ENCODE results near the gene MYMK.

MYMK gene

DNA sequence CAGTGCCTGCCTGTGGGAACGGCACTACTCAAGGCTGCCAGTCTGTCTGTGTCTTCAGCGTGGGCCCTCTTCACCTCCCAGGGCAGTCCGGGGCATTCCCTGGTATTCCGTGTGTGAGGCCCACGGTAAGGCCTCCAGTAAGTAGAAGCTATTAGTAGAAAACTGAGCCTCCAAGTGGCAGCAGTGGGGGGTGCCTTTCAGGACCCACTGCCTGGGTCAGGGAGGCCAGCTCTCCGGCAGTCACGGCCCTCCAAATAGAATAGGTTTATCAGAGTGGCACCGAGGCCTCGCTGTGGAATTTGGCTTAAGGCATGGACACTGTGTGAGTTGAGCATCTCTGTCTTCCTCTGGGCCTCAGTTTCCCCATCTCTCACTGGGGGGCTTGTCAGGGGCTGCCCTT lies 32.8 kb upstream of the MYMK start:
- no peak for DNase-seq

DNA sequence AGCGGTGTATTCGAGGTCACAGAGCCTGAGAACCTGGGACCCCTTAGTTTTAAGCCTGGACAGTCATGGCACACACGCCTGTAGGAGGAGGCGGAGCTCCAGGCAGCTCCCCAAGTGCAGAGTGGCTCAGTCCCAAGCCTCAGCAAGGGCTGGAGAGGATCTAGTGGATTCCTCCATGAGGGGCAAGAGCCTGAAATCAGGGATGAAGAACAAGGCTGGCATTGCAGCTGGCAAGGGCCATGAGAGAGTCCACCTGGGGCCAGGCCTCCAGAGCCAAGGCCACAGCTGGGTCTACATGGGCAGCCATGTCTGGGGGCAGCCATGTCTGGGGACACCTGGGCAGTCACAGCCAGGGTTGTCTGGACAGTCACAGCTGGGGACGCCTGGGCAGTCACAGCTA lies 31.6 kb upstream of the MYMK start:
- DNase-seq, result no peak

DNA sequence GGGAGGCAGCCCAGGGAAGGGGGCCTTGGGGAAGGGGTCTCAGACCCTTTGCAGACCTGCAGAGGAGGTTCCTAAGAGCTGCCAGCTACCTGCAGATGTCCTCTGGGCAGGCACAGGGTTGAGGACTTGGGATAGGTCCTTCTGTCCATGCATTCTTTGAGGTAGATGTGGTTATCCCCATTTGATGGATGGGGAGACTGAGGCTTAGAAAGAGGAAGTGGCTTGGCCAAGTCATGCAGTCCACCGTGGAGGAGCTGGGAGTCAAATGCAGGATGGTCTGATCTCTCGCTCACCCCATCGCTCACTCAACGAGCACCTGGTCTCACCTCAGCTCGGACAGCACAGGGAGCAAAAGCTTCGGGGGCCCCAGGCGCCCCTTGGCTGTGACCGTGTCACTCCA lies 30.0 kb upstream of the MYMK start:
- no peak for DNase-seq

DNA sequence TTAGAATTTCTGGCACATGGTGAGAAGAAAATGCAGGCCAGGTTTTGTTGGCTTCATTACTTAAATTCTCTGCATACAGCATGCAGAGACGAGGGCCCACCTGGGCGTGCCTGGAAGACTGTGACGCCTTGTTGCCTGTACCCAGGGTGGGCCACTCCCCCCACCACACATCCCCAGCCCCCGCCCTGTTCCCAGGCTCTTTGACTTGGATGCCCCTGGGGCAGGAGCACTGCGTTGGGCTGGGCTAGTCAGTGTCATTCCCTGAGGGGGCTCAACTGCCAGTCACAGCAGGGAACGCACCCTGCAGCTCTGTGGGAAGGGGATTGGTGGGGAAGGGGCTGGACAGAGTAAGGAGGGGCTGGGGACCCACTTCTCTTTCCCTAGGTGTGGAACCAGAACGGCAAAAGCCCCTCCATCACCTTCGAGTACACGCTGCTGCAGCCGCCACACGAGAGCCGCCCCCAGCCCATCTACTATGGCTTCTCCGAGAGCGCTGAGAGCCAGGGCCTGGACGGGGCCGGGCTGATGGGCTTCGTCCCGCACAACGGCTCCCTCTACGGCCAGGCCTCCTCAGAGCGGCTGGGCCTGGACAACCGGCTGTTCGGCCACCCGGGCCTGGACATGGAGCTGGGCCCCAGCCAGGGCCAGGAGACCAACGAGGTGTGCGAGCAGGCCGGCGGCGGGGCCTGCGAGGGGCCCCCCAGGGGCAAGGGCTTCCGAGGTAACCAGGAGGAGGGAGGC lies 29.4 kb upstream of the MYMK start:
- DNase-seq, result no peak

DNA sequence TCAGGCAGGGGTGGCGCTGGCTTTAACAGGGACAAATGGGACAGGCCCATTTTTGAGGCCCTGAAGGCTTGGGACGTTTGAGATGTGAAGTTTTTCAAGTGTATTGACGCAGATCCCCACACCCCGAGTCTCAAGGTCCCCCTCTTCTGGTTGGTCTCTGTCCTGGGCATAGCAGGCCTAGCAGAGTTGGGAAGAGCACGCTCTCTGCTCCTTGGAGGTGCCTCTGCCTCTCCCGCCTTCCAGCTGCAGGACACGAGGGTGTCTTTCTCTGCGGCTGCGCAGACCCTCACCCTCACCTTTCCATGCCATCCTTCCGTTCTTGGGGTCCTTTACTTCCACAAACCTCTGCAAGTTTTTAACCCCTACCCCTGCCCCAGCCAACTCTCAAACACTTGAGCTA lies 28.4 kb upstream of the MYMK start:
- no peak for DNase-seq

DNA sequence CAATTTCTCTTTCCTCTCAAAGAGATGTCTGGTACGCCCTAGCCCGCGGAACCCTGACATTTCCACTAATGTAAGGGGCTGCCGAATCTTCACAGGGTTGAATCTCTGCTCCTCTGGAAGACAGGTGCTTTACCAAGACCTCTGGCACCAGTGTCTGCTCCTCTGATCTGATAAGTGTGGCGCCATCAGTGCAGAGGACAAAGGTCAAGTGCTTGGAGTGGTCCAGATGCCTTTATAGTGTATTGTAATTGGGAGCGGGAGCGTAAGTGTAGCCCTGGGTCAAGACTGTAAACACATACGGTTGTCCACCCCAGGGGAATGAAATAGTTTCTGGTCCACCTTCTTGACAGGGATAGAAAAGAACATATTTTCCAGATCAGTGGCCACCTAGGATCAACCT lies 27.5 kb upstream of the MYMK start:
- DNase-seq, result no peak

DNA sequence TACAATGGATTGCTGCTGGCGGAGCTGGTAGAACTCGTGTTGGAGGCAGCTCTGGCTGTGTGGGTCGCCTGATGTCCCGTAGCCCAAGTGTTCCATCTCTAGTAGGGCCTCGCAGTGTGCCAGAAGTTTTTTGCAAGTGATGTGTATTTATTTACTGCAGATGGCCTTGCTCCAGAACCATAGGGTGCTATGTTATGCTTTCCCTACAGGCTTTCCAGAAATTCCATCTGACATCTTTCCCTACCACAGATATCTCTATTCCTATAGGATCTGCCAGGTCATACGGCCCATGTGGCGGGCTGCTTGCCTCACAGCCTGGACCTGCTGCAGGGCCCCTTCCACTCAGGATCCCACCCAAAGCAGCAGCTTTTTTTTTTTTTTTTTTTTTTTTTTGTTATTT lies 26.7 kb upstream of the MYMK start:
- no peak for DNase-seq

DNA sequence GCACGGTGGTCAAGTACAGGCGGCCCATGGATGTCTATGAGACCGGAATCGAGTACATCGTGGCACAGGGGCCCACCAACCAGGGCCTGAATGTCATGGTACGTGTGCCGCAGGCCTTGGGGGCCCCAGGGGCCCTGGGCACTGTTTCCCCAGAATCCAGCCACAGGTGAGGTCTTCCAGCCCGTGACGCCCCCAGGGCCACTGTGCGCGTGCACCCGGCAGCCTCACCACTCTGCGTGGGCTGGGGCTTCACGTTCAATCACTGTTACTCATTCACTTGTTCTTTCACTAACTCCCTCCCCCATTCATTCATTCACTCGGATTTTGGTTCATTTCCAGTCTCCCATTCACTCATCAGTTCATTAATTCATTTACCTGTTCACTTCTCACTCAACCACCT lies 22.4 kb upstream of the MYMK start:
- DNase-seq, result no peak

DNA sequence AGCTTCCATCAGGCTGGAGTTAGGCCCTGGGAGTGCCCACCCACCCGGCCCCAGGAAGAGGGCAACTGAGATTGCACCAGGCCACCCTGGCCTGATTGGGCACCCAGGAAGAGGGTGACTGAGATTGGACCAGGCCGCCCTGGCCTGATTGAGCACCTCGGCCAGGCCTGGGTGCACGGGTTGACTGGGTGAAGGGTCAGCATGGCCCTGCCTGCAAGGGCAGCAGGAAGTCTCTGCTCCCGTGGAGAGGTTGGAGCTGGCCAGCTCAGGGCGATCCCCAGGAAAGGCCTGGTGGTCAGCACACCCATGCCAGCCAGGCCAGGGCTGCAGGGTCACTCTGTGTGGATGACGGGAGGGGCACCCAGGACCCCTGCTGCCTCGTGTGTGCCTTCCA lies 21.5 kb upstream of the MYMK start:
- no peak for DNase-seq

DNA sequence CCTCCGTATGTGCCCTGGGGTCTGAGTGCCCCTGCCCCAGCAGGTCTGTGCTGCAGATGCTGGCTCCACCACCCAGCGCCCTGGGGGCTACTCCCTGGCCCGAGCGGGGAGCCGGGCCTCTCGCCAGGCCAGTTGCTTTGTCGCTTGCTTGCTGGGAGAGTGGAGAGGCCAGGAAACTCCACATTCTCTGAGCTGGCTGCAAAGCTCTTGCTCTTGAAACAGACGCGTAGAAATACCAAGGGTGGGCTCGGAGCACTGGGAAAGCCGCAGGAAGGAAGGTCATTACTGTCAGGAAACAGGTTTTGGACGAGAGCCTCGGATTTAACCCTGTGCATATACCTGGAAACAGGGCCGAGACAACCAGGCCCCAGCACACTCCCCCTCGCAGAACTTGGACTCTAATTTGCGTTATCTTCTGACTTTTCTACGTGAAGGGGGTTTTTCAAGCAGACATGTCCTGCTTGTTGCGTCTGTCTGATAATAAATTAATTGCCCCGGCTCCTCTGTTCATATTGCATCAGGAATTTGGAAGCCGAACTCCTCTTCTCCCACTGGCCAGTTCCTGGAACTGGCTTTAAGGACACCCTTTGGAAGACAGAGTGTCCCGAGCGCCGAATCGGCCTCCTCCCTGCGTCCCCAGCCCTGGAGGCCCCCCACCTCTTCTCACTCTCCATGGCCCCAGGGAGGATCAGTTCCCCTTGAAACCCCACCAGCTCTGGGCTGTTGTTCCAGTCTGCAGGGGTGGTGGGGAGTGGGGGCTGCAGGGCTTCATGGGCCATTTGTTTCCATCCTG lies 20.9 kb upstream of the MYMK start:
- no peak for DNase-seq

DNA sequence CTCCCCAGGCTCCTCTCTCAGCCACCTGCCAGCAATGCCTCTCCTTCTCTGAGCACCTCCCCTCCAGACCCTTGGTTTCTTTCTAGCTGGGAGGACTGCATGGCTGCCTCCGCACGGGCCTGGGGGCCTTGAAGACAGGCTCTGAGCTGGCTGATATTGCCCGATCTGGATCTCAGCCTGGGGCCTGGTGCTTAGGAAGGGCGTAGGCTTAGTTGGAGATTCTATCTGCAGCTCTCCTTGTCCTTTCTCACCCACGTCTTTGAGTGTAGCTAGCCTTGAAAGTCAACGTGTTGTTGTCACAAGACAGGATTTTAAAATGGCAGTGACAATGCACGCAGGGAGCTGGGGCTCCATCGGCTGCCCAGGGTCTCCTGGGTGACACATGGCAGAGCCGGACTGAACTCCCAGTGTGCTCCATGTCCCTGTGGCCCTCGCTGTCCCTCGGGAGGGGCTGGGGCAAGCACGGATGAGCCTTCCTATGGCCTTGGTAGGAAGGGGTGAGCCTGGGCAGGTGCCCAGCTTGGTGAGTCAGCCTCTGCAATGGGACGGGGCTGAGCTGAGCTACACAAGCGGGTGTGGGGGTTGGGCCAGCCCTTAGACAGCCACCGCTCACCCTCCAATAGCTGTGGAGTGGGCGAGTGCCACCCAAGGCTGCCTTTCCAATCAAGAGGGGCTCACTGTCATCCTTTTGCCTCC lies 19.2 kb upstream of the MYMK start:
- DNase-seq, result no peak

DNA sequence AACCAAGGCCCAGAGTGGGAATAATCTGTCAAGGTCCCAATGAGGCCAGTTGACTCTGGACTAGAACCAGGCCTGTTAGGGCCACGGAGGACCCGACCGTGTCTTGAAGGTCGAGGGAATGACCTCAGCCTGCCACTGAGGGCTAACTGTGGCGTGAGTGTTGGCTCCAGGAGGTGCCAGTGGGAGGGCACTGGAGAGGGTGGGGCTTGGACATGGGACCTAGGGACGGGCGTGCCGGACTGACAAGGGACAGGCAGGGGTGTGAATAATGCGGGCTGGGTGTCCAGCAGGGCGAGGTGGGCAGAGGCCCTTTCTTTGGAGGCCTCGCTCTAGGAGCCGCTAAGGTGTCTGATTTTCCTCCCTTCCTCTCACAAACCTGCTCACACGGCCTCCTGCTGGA lies 17.2 kb upstream of the MYMK start:
- no peak for DNase-seq

DNA sequence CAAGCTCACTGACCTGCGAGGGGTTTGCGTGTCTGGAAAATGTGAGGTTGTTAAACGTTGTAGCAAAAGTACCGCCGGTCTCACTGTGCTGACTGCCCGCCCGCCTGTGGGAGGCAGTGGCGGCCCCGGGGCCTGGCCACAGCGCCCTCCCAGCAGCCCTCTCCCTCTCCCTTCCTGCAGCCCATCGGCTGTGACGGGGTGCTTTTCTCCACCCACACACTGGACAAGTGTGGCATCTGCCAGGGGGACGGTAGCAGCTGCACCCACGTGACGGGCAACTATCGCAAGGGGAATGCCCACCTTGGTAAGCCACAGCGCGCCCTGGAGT lies 15.9 kb upstream of the MYMK start:
- no peak for DNase-seq

DNA sequence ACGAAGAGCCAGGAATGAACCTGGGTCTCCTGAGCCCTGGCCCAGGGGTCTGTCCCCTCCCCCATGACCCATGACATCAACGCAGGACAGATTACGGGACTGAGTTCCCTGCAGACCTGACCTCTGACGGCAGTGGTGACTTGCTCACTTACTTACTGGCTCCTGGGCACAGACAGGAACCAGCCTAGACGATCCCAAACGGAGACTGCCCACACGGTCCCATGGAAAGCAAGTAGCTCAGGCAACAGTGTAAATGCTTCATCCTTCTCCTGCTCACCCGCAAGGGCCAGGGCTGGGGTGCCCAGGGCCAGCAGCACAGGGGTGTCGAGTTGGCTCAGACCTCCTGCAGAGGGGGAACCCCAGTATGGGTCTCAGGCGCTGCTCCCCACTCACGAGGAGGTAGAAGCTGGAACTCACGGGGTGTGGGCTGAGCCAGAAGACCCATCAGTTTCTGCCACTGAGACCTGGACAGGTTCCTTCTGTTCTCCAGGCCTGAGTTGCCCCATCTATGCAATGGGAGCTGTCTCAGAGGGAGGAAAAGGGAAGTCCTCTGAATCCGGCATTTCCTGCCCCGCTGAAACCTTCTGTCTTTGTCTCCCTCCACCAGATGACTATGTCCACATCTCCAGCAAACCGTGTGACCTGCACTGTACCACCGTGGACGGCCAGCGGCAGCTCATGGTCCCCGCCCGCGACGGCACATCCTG lies 15.4 kb upstream of the MYMK start:
- no peak for DNase-seq

DNA sequence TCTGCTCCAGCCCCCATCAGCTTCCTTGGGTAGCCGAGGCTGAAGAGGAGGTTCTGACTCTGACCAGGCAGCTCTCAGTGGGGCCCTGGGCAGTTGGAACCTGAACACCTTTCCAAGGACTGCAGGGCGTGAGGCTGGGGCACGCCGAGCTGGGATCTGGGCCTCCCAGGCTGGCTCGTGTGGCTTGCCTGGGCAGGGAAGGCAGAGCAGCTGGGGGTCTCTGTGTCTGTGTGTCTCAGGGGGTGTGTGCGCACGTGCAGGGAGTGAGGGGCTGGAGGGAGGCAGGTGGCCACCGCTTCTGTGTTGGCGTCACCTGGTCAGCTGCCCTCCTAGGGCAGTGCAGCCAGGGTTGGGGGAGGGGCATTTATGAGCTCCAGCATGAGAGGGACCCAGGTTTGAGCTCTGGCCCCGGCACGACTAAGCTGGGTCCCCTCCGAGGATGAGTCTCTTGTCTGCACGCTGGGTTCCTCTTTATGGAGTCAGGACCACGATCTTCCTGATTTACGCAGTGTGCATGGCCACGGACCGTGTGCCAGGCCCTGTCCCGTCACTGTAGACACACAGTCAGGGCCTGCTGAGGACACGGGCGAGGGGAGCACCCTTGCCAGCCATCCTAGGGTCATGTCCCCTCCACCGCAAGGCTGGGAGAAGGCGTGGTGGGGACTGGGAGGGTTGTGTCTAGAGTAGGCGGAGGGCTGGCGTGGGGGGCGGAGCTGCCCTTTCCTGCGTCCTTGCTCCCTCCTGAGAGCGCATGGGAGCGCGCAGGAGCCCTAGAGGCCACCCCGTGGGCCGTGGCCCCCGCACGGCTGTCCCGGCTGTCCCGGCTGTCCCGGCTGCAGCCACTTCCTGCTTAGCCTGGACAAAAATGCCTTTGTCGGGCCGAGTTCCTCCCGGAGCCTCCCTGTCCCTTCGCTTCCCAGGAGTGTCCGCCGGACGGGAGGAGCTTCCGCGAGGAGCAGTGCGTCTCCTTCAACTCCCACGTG lies 14.4 kb upstream of the MYMK start:
- DNase-seq, result no peak

DNA sequence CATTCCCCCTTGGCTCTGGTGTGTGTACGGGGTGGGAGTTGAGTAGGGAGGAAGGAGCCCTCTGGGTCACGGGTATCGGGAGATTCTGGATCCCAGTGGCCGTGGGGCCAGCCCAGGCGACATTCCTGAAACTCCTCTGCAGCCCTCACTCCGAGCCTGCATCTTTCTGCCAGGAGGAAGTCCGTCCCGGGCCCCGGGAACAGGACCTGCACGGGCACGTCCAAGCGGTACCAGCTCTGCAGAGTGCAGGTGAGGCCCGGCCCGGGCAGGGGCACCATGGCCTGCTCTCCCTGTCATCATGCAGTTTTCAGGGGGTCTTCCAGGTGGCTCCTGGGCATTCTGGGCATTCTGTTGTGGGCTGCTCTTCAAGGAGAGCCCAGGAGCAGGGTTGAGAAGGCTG lies 13.4 kb upstream of the MYMK start:
- no peak for DNase-seq

DNA sequence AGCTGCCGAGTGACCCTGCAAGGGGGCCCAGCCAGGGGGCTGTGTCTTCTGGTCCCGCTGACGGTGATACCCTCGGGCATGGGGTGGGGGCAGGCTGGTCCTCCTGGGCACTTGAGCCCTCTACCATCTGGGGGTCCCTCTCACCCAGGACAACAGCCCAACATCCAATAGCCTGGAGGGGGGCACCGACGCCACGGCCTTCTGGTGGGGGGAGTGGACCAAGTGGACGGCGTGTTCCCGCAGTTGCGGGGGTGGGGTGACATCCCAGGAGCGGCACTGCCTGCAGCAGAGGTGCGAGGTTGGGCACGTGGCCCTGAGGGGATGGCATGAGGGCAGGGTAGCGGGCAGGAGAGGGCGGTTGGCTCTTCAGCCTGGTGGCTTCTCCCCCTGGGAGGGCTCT lies 12.5 kb upstream of the MYMK start:
- DNase-seq, result no peak

DNA sequence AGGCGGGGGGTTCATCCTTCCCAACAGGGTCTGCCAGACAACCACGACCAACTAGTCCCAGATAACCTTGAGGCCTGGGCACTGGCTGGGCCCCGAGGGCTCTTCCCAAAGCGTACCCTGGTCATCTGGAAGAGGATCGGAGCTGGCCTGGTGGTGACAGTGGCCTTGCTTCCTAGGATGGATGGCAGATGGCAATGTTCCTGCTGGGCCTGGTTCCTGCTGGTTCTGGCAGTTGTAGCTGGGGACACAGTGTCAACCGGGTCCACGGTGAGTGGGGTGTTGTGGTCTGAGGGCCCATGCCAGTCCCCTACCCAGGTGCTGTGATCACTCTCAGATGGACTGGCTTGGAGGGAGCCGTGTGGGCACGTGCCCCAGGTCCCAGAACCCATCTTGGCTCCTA lies 11.8 kb upstream of the MYMK start:
- DNase-seq, result no peak

DNA sequence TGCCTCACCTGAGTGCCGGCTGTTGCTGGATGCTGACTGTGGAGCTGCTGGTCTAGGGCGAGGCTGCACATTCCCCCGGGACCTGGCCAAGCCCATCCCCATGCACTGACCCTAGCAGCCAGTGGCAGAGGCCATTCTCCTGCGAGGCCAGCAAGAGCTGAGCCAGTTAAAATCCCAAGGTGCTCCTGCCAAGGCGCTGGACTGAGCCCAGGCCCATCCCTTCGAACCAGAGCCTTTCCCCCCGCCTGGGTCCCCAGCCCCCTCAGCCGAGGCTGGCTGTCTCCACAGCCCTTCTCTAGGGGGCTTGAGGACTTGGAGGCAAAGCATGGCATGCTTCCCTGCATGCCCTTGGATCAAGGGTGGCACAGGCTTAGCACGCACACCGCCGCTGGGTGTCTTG lies 11.3 kb upstream of the MYMK start:
- DNase-seq, result no peak

DNA sequence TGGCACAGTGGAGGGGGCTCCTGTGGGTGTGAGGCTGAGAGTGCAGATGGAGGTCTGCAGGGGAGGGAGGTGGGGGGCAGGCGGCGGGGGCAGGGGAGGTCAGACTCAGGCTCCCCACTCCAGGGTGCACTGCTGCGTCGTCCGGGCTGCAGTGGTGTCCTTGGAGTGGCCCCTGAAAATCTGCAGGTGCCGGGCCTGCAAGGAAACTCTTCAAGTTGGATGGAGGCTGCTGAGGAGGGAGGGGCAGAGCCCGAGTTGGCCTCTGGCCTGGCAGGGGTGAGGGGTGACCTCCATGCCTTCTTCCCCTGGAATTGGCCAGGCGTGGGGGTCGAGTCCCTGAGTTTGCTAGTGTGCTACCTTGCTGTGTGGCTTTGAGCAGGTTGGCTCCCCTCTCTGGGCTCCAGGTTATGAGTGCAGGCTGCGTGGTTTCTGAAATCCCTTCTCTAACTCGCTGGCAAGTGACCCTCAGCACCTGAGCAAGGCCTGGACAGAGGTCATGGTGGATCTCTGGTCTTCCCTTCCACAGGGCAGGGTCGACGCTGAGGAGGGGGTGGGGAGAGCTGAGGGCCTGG lies 10.6 kb upstream of the MYMK start:
- DNase-seq, result no peak

DNA sequence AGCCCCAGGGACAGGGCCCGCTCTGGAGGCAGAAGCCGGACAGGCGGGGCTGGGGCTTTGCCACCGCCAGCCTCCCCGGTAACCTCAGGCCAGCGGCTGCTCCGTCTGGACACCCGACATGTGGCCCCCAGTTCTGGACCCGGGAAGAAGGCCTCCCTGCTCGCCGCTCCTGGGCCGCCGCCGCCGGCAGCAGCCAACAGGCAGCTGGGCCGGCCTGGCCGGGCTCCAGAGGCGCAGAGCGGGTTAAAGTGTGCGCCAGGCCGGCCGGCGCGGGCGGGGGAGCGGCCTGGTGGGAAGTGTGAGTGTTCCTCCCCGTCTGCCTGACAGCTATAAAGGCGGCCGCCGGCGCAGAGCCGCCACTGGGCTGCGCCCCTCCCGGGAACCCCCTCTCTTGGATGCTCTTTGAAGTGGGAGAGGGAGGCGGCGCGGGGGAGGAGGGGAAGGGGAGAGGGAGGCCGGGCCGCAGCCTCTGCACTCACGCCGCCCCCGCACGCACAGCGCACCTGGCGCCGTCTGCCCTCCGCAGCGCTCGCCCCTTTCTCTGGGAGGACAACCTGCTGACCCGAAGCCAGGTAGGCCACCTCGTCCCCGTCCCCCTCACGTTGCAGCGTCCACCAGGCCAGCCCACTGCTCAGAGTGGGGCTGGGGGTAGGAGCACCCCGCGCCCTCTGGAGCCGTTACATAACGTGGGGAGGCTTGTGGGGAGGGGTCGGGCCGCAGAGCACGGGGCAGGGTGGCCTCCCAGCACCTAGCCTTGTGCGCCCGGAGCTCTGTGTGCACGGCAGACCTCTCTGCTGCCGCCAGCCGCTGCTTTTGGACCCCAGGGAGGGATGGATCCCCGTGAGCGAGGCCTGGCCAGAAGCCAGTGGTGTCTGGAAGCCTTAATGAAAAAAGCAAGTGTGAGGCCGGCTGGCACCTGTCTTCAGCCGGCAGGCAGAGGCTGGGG lies 9.9 kb upstream of the MYMK start, which contains the start of gene ADAMTSL2:
Gene ADAMTSL2, plus strand, starts transcription at position 359 of the 946 bp plus-strand sequence. CDS start 2,009 bp downstream, outside the sequence.
- DNase-seq, result peak; percentile 56

Measured in NCI-H1436 (cell line).